Right lobe of liver (tissue), 4 donors: ENCODE measurements around the gene PDGFD.

Source experiments
- CTCF ChIP-seq, 4 donors: fragments of 200-600 bp in 3 of 4; fragments of 450-650 bp in 1 of 4; IDR thresholded peaks; one replicate each; pipeline versions ENCODE4 v1.5.1 to v1.8.0; 2016 to 2022; ENCODE audit warnings: antibody characterized with exemption in 4 of 4, mild to moderate bottlenecking in 2 of 4
- POLR2A ChIP-seq: fragments of 450-650 bp; IDR thresholded peaks from one replicate; pipeline ENCODE4 v1.6.1; 2017; ENCODE audit warnings: antibody characterized with exemption, mild to moderate bottlenecking
- donor health status: DM: no; HTN: no; CAD: no.
- donor health status: DM: no; HTN: no; CAD: no.
- donor health status: DM: no; HTN: yes; CAD: no.

- TF ChIP-seq CTCF (IDR thresholded peaks at IDR 0.05): no peak
- no peak for TF ChIP-seq POLR2A
Measured at GRCh38 chr11:104009744-104010143, 154.2 kb downstream of the PDGFD start.
